Choroid plexus epithelial cell (primary cell): ENCODE data around the gene CACNA1E.

ENCODE experiments used
- DNase-seq: peaks from one replicate; pipeline ENCODE4 v3.0.0-alpha.2; 2010; ENCODE audit warnings: low read depth
- H3K4me3 ChIP-seq: 2 replicates; pipeline ENCODE4 v1.5.1; 2011; ENCODE audit warnings: low read depth, mild to moderate bottlenecking, control low read depth, low read length, moderate library complexity
- CTCF ChIP-seq: conservative IDR thresholded peaks from 2 replicates; pipeline ENCODE4 v1.5.1; 2011; ENCODE audit warnings: low read depth, mild to moderate bottlenecking, control low read depth, inconsistent platforms, low read length, moderate library complexity

CACNA1E gene

GRCh38 chr1:181712711-181713110 is 229.4 kb downstream of the CACNA1E start:
- H3K4me3 ChIP-seq: no peak overlapping the region
- TF ChIP-seq CTCF: no peak
- no peak for DNase-seq

GRCh38 chr1:181714428-181714827 is 231.1 kb downstream of the CACNA1E start:
- DNase-seq: no peak
- TF ChIP-seq CTCF: no peak

DNA sequence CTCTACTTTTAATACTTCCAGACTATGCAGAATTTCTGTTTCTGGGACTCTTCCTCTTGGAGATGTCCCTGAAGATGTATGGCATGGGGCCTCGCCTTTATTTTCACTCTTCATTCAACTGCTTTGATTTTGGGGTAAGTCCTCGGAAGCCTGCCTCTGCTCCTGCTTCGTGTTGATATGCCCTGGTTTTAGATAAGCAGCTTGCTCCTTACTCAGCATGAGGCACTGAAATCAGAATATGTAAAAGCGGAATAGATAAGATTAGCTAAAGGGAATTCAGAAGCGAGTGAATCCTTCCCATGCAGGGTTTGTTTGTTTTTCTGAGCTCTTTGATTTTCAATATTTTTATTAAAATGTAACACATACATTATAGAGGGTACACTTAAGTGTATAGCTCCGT is 234.7 kb downstream of the CACNA1E start:
- no peak for TF ChIP-seq CTCF
- no peak overlapping the region for H3K4me3 ChIP-seq
- no peak for DNase-seq

More at GRCh38 chr1:181714428-181714827, 231.1 kb downstream of the CACNA1E start:
- no peak overlapping the region for H3K4me3 ChIP-seq

DNA sequence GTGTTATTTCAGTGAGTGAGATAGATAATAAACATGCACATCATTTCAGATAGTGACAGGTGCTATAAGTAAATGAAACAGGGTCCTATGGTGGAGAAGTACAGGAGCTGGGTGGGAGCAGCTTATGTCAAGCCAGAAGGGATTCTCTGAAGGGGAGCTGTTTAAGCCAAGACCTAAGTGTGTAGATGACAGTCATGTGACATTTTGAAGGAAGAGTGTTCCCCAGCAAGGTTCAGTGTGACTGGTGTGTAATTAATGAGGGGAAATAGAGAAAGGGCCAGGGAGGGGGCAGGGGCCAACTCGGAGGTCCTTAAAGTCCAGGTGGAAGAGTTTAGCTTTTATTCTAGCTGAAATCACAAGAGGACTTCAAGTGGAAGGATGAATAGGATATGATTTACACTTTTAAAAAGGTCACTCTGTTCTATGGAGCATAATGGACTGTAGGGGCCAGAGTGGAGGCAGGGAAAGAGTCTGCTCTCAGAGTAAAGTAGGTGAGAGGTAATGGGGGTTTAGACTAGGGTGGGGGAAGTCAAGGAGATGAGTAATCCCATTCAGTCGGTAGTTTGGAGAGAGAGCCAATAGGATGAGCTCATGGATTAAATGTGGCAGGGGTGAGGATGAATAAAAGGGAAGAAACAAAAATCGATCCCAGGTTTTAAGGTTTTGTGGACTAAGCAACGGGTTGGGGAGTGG is 243.1 kb downstream of the CACNA1E start:
- DNase-seq: no peak
- H3K4me3 ChIP-seq: no peak overlapping the region
- TF ChIP-seq CTCF: no peak

DNA sequence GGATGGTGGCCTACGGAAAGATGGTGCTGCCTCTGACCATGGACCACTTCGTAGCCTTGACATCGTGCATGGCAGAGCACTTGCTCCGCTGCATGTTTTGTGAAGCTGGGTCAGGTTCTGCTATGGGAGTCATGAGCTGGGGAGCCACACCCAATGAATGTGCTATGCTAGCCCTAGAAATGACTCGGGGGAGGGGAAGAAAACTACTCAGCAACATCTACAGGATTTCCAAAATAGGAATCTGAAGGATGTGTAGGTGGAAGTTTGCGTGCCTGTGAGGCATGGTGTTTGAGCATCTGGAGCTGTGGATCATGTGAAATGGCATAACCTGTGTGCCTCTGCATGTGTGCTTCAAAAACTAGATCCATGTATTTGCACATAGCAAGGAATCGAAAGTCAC is 247.3 kb downstream of the CACNA1E start:
- no peak for DNase-seq
- TF ChIP-seq CTCF: no peak
- no peak overlapping the region for H3K4me3 ChIP-seq

- DNase-seq: no peak
- TF ChIP-seq CTCF: no peak
- H3K4me3 ChIP-seq: no peak overlapping the region
These were observed 249.1 kb downstream of the CACNA1E start for GRCh38 chr1:181732218-181732990.

GRCh38 chr1:181733486-181733885 is 250.2 kb downstream of the CACNA1E start:
- DNase-seq: no peak
- no peak for TF ChIP-seq CTCF
- no peak overlapping the region for H3K4me3 ChIP-seq
